Ammon's horn (tissue), 1 donor: ENCODE results near the gene PHF1.
"Not testable (repeated sequence)": the region's sequence is repeated elsewhere in the genome, so short reads cannot be mapped to it uniquely, and the experiment has no call there.

Source experiments
- DNase-seq: peaks from one replicate; pipeline ENCODE4 v3.0.0-alpha.2; 2016; ENCODE audit warnings: low spot score

PHF1 gene

GRCh38 chr6:33391922-33392594 lies 18.8 kb upstream of the PHF1 start:
- DNase-seq: no peak

- DNase-seq: no peak
Observed at GRCh38 chr6:33392595-33392948, 18.2 kb upstream of the PHF1 start.

- DNase-seq: no peak
Observed at GRCh38 chr6:33392979-33393378, 17.8 kb upstream of the PHF1 start.

- DNase-seq: no peak
Observed at GRCh38 chr6:33397541-33397940, 13.3 kb upstream of the PHF1 start.

- not testable (repeated sequence) for DNase-seq
Observed at GRCh38 chr6:33398601-33399000, 12.2 kb upstream of the PHF1 start.

- DNase-seq: not testable (repeated sequence)
Observed at GRCh38 chr6:33399881-33400280, 10.9 kb upstream of the PHF1 start.

GRCh38 chr6:33404884-33405283 lies 5.9 kb upstream of the PHF1 start:
- no peak for DNase-seq

GRCh38 chr6:33405386-33405940 lies 5.4 kb upstream of the PHF1 start:
- no peak for DNase-seq

GRCh38 chr6:33406126-33406525 lies 4.7 kb upstream of the PHF1 start:
- no peak for DNase-seq

GRCh38 chr6:33407132-33407718 lies 3.6 kb upstream of the PHF1 start:
- no peak for DNase-seq

GRCh38 chr6:33410050-33410710 lies 634 bp upstream of the PHF1 start:
- DNase-seq: peak; percentile 98

- no peak for DNase-seq
Observed at GRCh38 chr6:33411632-33412005, 805 bp downstream of the PHF1 start.

GRCh38 chr6:33412140-33413009 lies 1.6 kb downstream of the PHF1 start:
- DNase-seq: no peak

GRCh38 chr6:33413241-33414120 lies 2.7 kb downstream of the PHF1 start:
- DNase-seq: no peak

- no peak for DNase-seq
Observed at GRCh38 chr6:33414592-33415271, 3.9 kb downstream of the PHF1 start.

GRCh38 chr6:33415831-33416230 lies 5.0 kb downstream of the PHF1 start:
- no peak for DNase-seq

- DNase-seq: no peak
Observed at GRCh38 chr6:33416386-33417127, 5.7 kb downstream of the PHF1 start.

- DNase-seq: no peak
Observed at GRCh38 chr6:33417128-33417902, 6.5 kb downstream of the PHF1 start.
